HepG2 (cell line): Measurements from ENCODE around the gene OR10A3. TPM values are rescaled to one million over a fixed set of nuclear protein-coding genes. Genes with fewer than 3 reads are reported as not detected.
A peak's percentile ranks its signal among the peaks of the same experiment; 100 is the strongest.

ENCODE experiments used
- JDP2 ChIP-seq: sonication (generic); formaldehyde crosslinking; IDR thresholded peaks from 2 replicates; pipeline ENCODE4 v1.8.1; 2022; ENCODE audit warnings: missing genetic modification reagents, borderline replicate concordance
- MED8 ChIP-seq: sonication (generic); formaldehyde crosslinking; IDR thresholded peaks from 2 replicates; pipeline ENCODE4 v1.8.1; 2023; ENCODE audit warnings: mild to moderate bottlenecking, missing genetic modification reagents; ENCODE audit not compliant: insufficient replicate concordance
- MIER3 ChIP-seq: IDR thresholded peaks from 2 replicates; pipeline ENCODE4 v1.6.1; 2016; ENCODE audit warnings: missing compliant biosample characterization, borderline replicate concordance
- MXI1 ChIP-seq: IDR thresholded peaks from 3 replicates; pipeline ENCODE4 v1.6.1; 2012; ENCODE audit warnings: low read depth, low read length, inconsistent platforms, borderline replicate concordance
- NFATC3 ChIP-seq: sonication (generic); formaldehyde crosslinking; IDR thresholded peaks from 2 replicates; pipeline ENCODE4 v1.5.1; 2020; ENCODE audit warnings: mild to moderate bottlenecking, missing genetic modification reagents
- NFYC ChIP-seq: IDR thresholded peaks from 2 replicates; pipeline ENCODE4 v1.6.1; 2016; ENCODE audit warnings: missing genetic modification reagents, missing compliant biosample characterization
- NPAS2 ChIP-seq: sonication (generic); formaldehyde crosslinking; IDR thresholded peaks from 2 replicates; pipeline ENCODE4 v1.8.0; 2022; ENCODE audit warnings: mild to moderate bottlenecking, missing genetic modification reagents, borderline replicate concordance
- PTBP1 ChIP-seq: fragments of 200-400 bp; formaldehyde crosslinking; IDR thresholded peaks from 2 replicates; pipeline ENCODE4 v1.6.1; 2018; ENCODE audit warnings: low read length, low read depth; ENCODE audit not compliant: poor library complexity, severe bottlenecking
- RARG ChIP-seq: sonication (generic); formaldehyde crosslinking; IDR thresholded peaks from 2 replicates; pipeline ENCODE4 v1.4.0; 2020; ENCODE audit warnings: low read depth, mild to moderate bottlenecking, missing genetic modification reagents
- RFX1 ChIP-seq: fragments of 450-650 bp; IDR thresholded peaks from 2 replicates; pipeline ENCODE4 v1.6.1; 2017
- RNF219 ChIP-seq: sonication (generic); formaldehyde crosslinking; IDR thresholded peaks from 2 replicates; pipeline ENCODE4 v1.5.0; 2020; ENCODE audit warnings: mild to moderate bottlenecking, missing genetic modification reagents
- SIX4 ChIP-seq: sonication (generic); formaldehyde crosslinking; IDR thresholded peaks from 2 replicates; pipeline ENCODE4 v1.4.0; 2020; ENCODE audit warnings: missing genetic modification reagents
- ZNF205 ChIP-seq: IDR thresholded peaks from 2 replicates; pipeline ENCODE4 v1.6.1; 2018; ENCODE audit warnings: missing biosample characterization, missing genetic modification reagents
- ZNF431 ChIP-seq: sonication (generic); formaldehyde crosslinking; IDR thresholded peaks from 2 replicates; pipeline ENCODE4 v1.9.0; 2022; ENCODE audit warnings: missing genetic modification reagents, low read depth, mild to moderate bottlenecking, borderline replicate concordance
- ZNF543 ChIP-seq: sonication (generic); formaldehyde crosslinking; IDR thresholded peaks from 2 replicates; pipeline ENCODE4 v1.4.0; 2020; ENCODE audit warnings: mild to moderate bottlenecking, missing genetic modification reagents
- ZNF674 ChIP-seq: sonication (generic); formaldehyde crosslinking; IDR thresholded peaks from 2 replicates; pipeline ENCODE4 v1.5.0; 2020; ENCODE audit warnings: low read depth, mild to moderate bottlenecking, missing genetic modification reagents
- ZNF709 ChIP-seq: sonication (generic); formaldehyde crosslinking; IDR thresholded peaks from 2 replicates; pipeline ENCODE4 v1.5.0; 2020; ENCODE audit warnings: mild to moderate bottlenecking, missing genetic modification reagents
- ZNF777 ChIP-seq: sonication (generic); formaldehyde crosslinking; IDR thresholded peaks from 2 replicates; pipeline ENCODE4 v1.4.0; 2020; ENCODE audit warnings: missing genetic modification reagents
- ZSCAN25 ChIP-seq: sonication (generic); formaldehyde crosslinking; IDR thresholded peaks from 2 replicates; pipeline ENCODE4 v1.8.0; 2022; ENCODE audit warnings: mild to moderate bottlenecking, missing genetic modification reagents
- ZSCAN9 ChIP-seq: IDR thresholded peaks from 2 replicates; pipeline ENCODE4 v1.6.1; 2016; ENCODE audit warnings: borderline replicate concordance
- polyA plus RNA-seq, 8 experiments: library from polyadenylated mRNA; depleted of rRNA in 3 of 8; stranded (reverse) in 7 of 8; unstranded in 1 of 8; fragments of >200 nt; fragmentation: Illumina TruSeq in 4 of 8; extraction: Trizol in 4 of 8; gene quantifications; 2 replicates each; pipeline versions ENCODE4 v1.2.1 to v1.2.3, GENCODE V29; 2011 to 2016; ENCODE audit warnings: low read depth in 4 of 8, missing spikeins in 1 of 8, mixed read lengths in 1 of 8; ENCODE audit not compliant: insufficient read depth in 1 of 8
- total RNA-seq, 5 experiments: library from RNA; depleted of rRNA; stranded (reverse); fragments of >200 nt; fragmentation: Illumina TruSeq; extraction: Trizol; gene quantifications; 2 replicates each; pipeline ENCODE4 v1.2.3, GENCODE V29; 2016; ENCODE audit warnings: low read depth in 1 of 5
- TF ChIP-seq, protein P1 (sequence below): sonication (generic); formaldehyde crosslinking; IDR thresholded peaks from 2 replicates; pipeline ENCODE4 v1.5.0; 2020; ENCODE audit warnings: mild to moderate bottlenecking, missing genetic modification reagents, moderate library complexity
- TF ChIP-seq, protein P2 (sequence below): sonication (generic); formaldehyde crosslinking; IDR thresholded peaks from 2 replicates; pipeline ENCODE4 v1.4.0; 2020; ENCODE audit warnings: missing genetic modification reagents
- TF ChIP-seq, protein P3 (sequence below): sonication (generic); formaldehyde crosslinking; IDR thresholded peaks from 2 replicates; pipeline ENCODE4 v1.4.0; 2020; ENCODE audit warnings: missing genetic modification reagents, borderline replicate concordance

Gene OR10A3
- total and polyA plus RNA-seq, 2 of the 13 experiments (the other 11 are each of a cell fraction or from before 2014, with no cell fraction given): not detected

DNA sequence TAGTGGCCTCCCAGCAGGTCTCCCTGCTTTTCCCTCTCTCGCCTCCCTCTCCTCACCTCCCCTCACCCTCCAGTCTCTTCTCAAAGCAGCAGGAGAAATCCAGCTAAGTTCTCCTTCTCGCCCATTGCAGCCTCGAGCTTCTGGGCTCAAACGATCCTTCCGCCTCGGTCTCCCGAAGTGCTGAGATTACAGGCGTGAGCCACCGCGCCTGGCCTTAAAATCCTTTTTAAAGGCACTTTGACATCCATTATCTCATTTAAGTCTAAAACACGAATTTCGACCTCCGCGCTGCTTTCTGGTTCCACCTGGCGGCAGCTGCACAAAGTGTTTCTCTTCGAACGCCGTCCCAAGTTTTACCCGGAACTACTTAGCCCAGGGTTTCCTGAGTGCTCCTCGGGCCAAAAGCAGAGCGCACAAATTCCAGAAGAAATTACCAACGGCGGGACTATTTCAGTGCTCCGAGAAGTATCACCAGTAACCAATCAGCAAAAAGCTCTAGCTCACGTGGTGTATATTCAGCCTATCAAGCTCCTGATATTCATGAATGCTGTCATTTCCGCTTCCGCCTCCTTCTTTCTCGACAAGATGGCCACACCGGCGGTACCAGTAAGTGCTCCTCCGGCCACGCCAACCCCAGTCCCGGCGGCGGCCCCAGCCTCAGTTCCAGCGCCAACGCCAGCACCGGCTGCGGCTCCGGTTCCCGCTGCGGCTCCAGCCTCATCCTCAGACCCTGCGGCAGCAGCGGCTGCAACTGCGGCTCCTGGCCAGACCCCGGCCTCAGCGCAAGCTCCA, 45.5 kb upstream of the OR10A3 start, which contains the start of gene EIF3F (continued):
- TF ChIP-seq, protein P1, sequence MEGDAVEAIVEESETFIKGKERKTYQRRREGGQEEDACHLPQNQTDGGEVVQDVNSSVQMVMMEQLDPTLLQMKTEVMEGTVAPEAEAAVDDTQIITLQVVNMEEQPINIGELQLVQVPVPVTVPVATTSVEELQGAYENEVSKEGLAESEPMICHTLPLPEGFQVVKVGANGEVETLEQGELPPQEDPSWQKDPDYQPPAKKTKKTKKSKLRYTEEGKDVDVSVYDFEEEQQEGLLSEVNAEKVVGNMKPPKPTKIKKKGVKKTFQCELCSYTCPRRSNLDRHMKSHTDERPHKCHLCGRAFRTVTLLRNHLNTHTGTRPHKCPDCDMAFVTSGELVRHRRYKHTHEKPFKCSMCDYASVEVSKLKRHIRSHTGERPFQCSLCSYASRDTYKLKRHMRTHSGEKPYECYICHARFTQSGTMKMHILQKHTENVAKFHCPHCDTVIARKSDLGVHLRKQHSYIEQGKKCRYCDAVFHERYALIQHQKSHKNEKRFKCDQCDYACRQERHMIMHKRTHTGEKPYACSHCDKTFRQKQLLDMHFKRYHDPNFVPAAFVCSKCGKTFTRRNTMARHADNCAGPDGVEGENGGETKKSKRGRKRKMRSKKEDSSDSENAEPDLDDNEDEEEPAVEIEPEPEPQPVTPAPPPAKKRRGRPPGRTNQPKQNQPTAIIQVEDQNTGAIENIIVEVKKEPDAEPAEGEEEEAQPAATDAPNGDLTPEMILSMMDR: peak; percentile 90
- TF ChIP-seq ZNF431 (no peak), MXI1 (peak; percentile 21; the same call in 1 of the 3 replicates), JDP2 (CRISPR knock-in tag) (no peak), RNF219 (CRISPR knock-in tag) (no peak), NFATC3 (CRISPR knock-in tag) (0 out of 2 replicates have a peak, but pooled peaks have one; percentile 34), ZSCAN25 (CRISPR knock-in tag) (0 out of 2 replicates have a peak, but pooled peaks have one; percentile 39), MIER3 (CRISPR knock-in tag) (peak; percentile 47; the same call in 1 of the 2 replicates), SIX4 (no peak), MED8 (CRISPR knock-in tag) (no peak), ZNF543 (CRISPR knock-in tag) (0 out of 2 replicates have a peak, but pooled peaks have one; percentile 34), ZNF674 (no peak), RARG (no peak), PTBP1 (no peak), ZNF205 (CRISPR knock-in tag) (peak; percentile 91), ZNF709 (CRISPR knock-in tag) (no peak), NPAS2 (CRISPR knock-in tag) (no peak), RFX1 (no peak), ZNF777 (CRISPR knock-in tag) (0 out of 2 replicates have a peak, but pooled peaks have one; percentile 43), ZSCAN9 (CRISPR knock-in tag) (peak; percentile 52; the same call in 1 of the 2 replicates), NFYC (peak; percentile 97)
- TF ChIP-seq, protein P2, sequence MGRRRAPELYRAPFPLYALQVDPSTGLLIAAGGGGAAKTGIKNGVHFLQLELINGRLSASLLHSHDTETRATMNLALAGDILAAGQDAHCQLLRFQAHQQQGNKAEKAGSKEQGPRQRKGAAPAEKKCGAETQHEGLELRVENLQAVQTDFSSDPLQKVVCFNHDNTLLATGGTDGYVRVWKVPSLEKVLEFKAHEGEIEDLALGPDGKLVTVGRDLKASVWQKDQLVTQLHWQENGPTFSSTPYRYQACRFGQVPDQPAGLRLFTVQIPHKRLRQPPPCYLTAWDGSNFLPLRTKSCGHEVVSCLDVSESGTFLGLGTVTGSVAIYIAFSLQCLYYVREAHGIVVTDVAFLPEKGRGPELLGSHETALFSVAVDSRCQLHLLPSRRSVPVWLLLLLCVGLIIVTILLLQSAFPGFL (CRISPR knock-in tag): no peak
- TF ChIP-seq, protein P3, sequence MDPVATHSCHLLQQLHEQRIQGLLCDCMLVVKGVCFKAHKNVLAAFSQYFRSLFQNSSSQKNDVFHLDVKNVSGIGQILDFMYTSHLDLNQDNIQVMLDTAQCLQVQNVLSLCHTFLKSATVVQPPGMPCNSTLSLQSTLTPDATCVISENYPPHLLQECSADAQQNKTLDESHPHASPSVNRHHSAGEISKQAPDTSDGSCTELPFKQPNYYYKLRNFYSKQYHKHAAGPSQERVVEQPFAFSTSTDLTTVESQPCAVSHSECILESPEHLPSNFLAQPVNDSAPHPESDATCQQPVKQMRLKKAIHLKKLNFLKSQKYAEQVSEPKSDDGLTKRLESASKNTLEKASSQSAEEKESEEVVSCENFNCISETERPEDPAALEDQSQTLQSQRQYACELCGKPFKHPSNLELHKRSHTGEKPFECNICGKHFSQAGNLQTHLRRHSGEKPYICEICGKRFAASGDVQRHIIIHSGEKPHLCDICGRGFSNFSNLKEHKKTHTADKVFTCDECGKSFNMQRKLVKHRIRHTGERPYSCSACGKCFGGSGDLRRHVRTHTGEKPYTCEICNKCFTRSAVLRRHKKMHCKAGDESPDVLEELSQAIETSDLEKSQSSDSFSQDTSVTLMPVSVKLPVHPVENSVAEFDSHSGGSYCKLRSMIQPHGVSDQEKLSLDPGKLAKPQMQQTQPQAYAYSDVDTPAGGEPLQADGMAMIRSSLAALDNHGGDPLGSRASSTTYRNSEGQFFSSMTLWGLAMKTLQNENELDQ (CRISPR knock-in tag): peak; percentile 64; the same call in 1 of the 2 replicates
